ENCODE data around the gene TEX14. TPM values are rescaled to one million over a fixed set of nuclear protein-coding genes. Genes with fewer than 3 reads are reported as not detected.
A peak's percentile ranks its signal among the peaks of the same experiment; 100 is the strongest.

Gene TEX14, protein sequence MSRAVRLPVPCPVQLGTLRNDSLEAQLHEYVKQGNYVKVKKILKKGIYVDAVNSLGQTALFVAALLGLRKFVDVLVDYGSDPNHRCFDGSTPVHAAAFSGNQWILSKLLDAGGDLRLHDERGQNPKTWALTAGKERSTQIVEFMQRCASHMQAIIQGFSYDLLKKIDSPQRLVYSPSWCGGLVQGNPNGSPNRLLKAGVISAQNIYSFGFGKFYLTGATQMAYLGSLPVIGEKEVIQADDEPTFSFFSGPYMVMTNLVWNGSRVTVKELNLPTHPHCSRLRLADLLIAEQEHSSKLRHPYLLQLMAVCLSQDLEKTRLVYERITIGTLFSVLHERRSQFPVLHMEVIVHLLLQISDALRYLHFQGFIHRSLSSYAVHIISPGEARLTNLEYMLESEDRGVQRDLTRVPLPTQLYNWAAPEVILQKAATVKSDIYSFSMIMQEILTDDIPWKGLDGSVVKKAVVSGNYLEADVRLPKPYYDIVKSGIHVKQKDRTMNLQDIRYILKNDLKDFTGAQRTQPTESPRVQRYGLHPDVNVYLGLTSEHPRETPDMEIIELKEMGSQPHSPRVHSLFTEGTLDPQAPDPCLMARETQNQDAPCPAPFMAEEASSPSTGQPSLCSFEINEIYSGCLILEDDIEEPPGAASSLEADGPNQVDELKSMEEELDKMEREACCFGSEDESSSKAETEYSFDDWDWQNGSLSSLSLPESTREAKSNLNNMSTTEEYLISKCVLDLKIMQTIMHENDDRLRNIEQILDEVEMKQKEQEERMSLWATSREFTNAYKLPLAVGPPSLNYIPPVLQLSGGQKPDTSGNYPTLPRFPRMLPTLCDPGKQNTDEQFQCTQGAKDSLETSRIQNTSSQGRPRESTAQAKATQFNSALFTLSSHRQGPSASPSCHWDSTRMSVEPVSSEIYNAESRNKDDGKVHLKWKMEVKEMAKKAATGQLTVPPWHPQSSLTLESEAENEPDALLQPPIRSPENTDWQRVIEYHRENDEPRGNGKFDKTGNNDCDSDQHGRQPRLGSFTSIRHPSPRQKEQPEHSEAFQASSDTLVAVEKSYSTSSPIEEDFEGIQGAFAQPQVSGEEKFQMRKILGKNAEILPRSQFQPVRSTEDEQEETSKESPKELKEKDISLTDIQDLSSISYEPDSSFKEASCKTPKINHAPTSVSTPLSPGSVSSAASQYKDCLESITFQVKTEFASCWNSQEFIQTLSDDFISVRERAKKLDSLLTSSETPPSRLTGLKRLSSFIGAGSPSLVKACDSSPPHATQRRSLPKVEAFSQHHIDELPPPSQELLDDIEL (N-terminal part only)
- total RNA-seq (1 to 10 TPM in 1 of 5 experiments, under 1 TPM in 4; 0.17 to 2.4 (median 0.54) TPM), polyA plus RNA-seq (not detected), total RNA-seq (15.2 reads per million, percentile 44 among the genes with 10 or more reads in this experiment)

DNA sequence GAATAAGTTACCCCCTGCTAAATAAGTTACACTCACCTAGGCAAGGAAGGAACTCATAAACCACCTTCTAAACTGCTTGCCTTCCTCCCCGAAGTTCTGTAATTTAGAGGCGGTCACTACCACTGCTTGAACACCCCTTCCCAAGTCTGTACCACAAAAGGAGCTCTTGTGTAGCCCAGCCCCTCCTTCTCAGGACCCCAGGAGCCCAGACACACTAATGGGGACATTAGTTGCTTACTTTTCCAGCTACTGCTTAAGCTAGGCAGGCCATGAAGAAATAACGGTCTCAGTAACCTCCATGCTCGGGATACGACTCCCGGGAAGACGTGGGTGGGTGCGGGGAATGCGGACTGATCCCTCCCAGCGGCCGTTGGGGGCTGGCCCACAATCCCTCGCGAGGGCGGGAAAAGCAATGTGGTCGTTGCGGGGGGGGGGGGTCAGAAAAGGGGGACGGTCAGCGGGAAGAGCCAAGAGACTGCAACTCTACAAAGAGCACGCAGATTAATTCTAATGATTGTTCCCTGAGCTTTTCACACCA is at the start of gene TEX14:
Gene TEX14, minus strand, starts transcription at position 345 of the 538 bp plus-strand sequence. CDS start 40,044 bp downstream, outside the sequence.
- no peaks in the 10 kb centered on the region for H3K9me3 ChIP-seq (ENCODE audit: control insufficient read depth in 2 of 3, low read length in 3 of 3)
- Mint-ChIP-seq H3K4me1 (peaks cover 20 to 36% (median 31%) of the 10 kb centered on the region in 7 donors), H3K9me3 (peaks cover 0 to 3% (median 0%) of the 10 kb centered on the region in 11 donors), H3K27me3 (peaks cover 0 to 2% (median 0%) of the 10 kb centered on the region in 5 donors), H3K4me3 (peak within 1 kb of the TSS; percentile 85 to 99 (median 94)), H3K36me3 (peaks cover 0 to 12% (median 4%) of the 10 kb centered on the region in 5 donors), H3K27ac (peak within 1 kb of the TSS; percentile 87 to 96 (median 89))
- H3K4me1 ChIP-seq (ENCODE audit: control insufficient read depth in 2 of 2, insufficient read depth in 2 of 2, low read length in 2 of 2), result peaks cover 12 to 17% of the 10 kb centered on the region in 2 donors
- ChIA-PET POLR2A (interaction anchor here (0.6 to 2.4 kb wide), 4 partner anchors 51 to 274 kb away, joined by 3 to 18 read pairs (median 10); partner anchors contain the start of gene RNF43), CTCF (interaction anchor here (0.6 kb wide), 1 partner anchor 11 kb away, joined by 4 read pairs; no protein-coding TSS in a partner anchor)
- ATAC-seq (no peak), DNase-seq (no peak)
- H3K36me3 ChIP-seq (ENCODE audit: control insufficient read depth in 2 of 3, insufficient read depth in 3 of 3, low read length in 3 of 3), result no peaks in the 10 kb centered on the region
- H3K4me3 ChIP-seq (ENCODE audit: low read length), result peak within 1 kb of the TSS; percentile 75
- H3K27me3 ChIP-seq (ENCODE audit: control insufficient read depth in 2 of 2, insufficient read depth in 2 of 2, low read length in 2 of 2), result no peaks in the 10 kb centered on the region
- H3K27ac ChIP-seq (ENCODE audit: low read depth, low read length), result peak within 1 kb of the TSS; percentile 77
- intact Hi-C loops (cut with micrococcal nuclease), result loop anchor here (1.0 to 10.0 kb wide), 9 partner anchors 32 to 1607 kb away; partner anchors contain the start of genes AKAP1 (in 1 of the 2) and TRIM37 (in 1 of the 2)

DNA sequence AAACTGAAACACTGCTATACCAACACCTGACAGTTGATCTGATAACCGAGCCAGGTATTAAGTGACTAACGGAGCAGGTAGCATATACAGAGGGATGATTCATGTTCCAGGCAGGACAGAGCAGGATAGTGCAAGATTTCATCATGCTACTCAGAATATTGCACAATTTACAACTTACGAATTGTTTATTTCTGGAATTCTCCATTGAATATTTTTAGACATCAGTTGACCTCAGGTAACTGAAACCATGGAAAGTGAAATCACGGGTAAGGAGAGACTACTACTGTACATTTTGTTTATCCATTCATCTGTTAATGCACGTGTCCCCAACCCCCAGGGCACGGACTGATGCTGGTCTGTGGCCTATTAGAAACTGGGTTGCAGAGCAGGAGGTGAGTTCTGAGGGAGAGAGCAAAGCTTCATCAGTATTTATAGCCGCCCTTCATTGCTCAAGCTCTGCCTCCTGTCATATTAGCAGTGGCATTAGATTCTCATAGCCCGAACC is 49.3 kb upstream of the TEX14 start:
- no peaks in the 10 kb centered on the region for H3K4me1 Mint-ChIP-seq
- Histone ChIP-seq H3K27me3 (ENCODE audit: control insufficient read depth in 2 of 2, insufficient read depth in 2 of 2, low read length in 2 of 2) (no peaks in the 10 kb centered on the region), H3K9me3 (ENCODE audit: control insufficient read depth in 2 of 3, low read length in 3 of 3) (no peaks in the 10 kb centered on the region), H3K36me3 (ENCODE audit: control insufficient read depth in 2 of 3, insufficient read depth in 3 of 3, low read length in 3 of 3) (no peaks in the 10 kb centered on the region), H3K27ac (ENCODE audit: low read depth, low read length) (no peak overlapping the region), H3K4me3 (ENCODE audit: low read length) (no peak overlapping the region), H3K4me1 (ENCODE audit: control insufficient read depth in 2 of 2, insufficient read depth in 2 of 2, low read length in 2 of 2) (no peaks in the 10 kb centered on the region)
- peaks cover 0 to under 1% (median 0%) of the 10 kb centered on the region in 5 donors for H3K27me3 Mint-ChIP-seq
- DNase-seq (no peak), ATAC-seq (no peak)
- CTCF ChIA-PET, result no interaction called here
- intact Hi-C loops (cut with micrococcal nuclease), result no loop called here
- no peak overlapping the region for H3K27ac Mint-ChIP-seq
- H3K36me3 Mint-ChIP-seq, result no peaks in the 10 kb centered on the region
- no peaks in the 10 kb centered on the region for H3K9me3 Mint-ChIP-seq
- POLR2A ChIA-PET, result no interaction called here
- no peak overlapping the region for H3K4me3 Mint-ChIP-seq

DNA sequence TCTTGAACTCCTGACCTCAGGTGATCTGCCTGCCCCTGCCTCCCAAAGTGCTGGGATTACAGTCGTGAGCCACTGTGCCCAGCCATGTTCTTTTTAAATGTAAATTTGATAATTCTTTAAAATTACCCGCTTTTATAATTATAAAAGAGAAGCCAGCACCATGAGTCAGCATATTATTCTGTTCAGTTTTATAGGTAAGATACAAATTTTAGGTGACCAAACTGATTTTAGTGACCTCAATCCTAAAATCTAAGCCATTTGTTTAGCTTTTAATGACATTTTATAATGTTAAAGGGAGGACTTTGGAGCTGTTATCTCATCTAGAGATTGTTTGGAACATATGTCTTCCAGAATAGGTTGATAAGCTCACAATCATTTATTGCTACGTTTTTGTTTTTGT is 43.0 kb upstream of the TEX14 start:
- Mint-ChIP-seq H3K9me3 (no peaks in the 10 kb centered on the region), H3K27ac (no peak overlapping the region), H3K4me3 (no peak overlapping the region), H3K4me1 (no peaks in the 10 kb centered on the region), H3K36me3 (peaks cover 3 to 9% (median 4%) of the 10 kb centered on the region in 5 donors), H3K27me3 (no peaks in the 10 kb centered on the region)
- no peaks in the 10 kb centered on the region for H3K9me3 ChIP-seq (ENCODE audit: control insufficient read depth in 2 of 3, low read length in 3 of 3)
- no peaks in the 10 kb centered on the region for H3K36me3 ChIP-seq (ENCODE audit: control insufficient read depth in 2 of 3, insufficient read depth in 3 of 3, low read length in 3 of 3)
- H3K27me3 ChIP-seq (ENCODE audit: control insufficient read depth in 2 of 2, insufficient read depth in 2 of 2, low read length in 2 of 2), result no peaks in the 10 kb centered on the region
- DNase-seq, result no peak
- intact Hi-C loops (cut with micrococcal nuclease), result no loop called here
- ChIA-PET POLR2A (interaction anchor here (1.1 kb wide), 1 partner anchor 8 kb away, joined by 4 read pairs; no protein-coding TSS in a partner anchor), CTCF (no interaction called here)
- no peaks in the 10 kb centered on the region for H3K4me1 ChIP-seq (ENCODE audit: control insufficient read depth in 2 of 2, insufficient read depth in 2 of 2, low read length in 2 of 2)
- H3K4me3 ChIP-seq (ENCODE audit: low read length), result no peak overlapping the region
- no peak for ATAC-seq
- H3K27ac ChIP-seq (ENCODE audit: low read depth, low read length), result no peak overlapping the region

DNA sequence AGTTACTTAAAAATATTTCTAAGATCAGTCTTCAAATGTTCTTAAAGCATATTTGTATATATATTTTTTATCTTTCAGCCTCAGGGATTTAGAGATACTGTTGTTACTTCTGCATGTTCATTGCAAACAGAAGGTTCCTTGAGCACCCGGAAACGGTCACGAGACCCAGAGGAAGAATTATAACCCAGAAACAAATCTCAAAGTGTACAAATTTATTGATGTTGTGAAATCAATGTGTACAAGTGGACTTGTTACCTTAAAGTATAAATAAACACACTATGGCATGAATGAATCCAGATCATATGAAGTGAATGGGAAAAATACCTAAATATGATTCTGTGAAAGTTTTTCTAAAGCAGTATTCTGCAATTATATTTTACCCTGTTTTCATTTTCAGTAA is 42.2 kb upstream of the TEX14 start:
- ATAC-seq (no peak), DNase-seq (no peak)
- no peak overlapping the region for H3K27ac ChIP-seq (ENCODE audit: low read depth, low read length)
- no peak overlapping the region for H3K27ac Mint-ChIP-seq
- no peaks in the 10 kb centered on the region for H3K4me1 ChIP-seq (ENCODE audit: control insufficient read depth in 2 of 2, insufficient read depth in 2 of 2, low read length in 2 of 2)
- H3K4me3 Mint-ChIP-seq, result no peak overlapping the region
- intact Hi-C loops (cut with micrococcal nuclease), result no loop called here
- no peaks in the 10 kb centered on the region for H3K9me3 Mint-ChIP-seq
- no peaks in the 10 kb centered on the region for H3K36me3 ChIP-seq (ENCODE audit: control insufficient read depth in 2 of 3, insufficient read depth in 3 of 3, low read length in 3 of 3)
- H3K36me3 Mint-ChIP-seq, result peaks cover 3 to 9% (median 5%) of the 10 kb centered on the region in 5 donors
- H3K9me3 ChIP-seq (ENCODE audit: control insufficient read depth in 2 of 3, low read length in 3 of 3), result no peaks in the 10 kb centered on the region
- no peaks in the 10 kb centered on the region for H3K4me1 Mint-ChIP-seq
- H3K4me3 ChIP-seq (ENCODE audit: low read length), result no peak overlapping the region
- no peaks in the 10 kb centered on the region for H3K27me3 ChIP-seq (ENCODE audit: control insufficient read depth in 2 of 2, insufficient read depth in 2 of 2, low read length in 2 of 2)
- CTCF ChIA-PET, result no interaction called here
- POLR2A ChIA-PET, result no interaction called here
- H3K27me3 Mint-ChIP-seq, result no peaks in the 10 kb centered on the region

DNA sequence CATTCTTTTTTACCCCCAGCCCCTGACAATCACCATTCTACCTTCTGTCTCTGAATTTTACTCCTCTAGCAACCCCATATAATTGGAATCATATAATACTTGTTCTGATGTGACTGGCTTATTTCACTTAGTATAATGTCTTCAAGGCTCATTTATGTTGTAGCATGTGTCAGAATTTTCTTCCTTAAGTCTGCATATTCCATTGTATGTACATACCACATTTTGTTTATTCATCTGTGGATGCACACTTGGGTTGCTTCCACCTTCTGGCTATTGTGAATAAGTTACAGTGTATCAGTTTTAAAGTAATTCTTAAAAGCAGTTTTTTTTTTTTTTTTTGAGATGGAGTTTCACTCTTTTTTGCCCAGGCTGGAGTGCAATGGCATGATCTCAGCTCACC is 39.1 kb upstream of the TEX14 start:
- POLR2A ChIA-PET, result no interaction called here
- Mint-ChIP-seq H3K27me3 (no peaks in the 10 kb centered on the region), H3K9me3 (no peaks in the 10 kb centered on the region), H3K4me1 (peaks cover 0 to 4% (median 0%) of the 10 kb centered on the region in 7 donors), H3K27ac (peak overlapping the region in 2 of 9 donors; percentile 0 to 6), H3K4me3 (no peak overlapping the region), H3K36me3 (peaks cover 4 to 14% (median 10%) of the 10 kb centered on the region in 5 donors)
- H3K27me3 ChIP-seq (ENCODE audit: control insufficient read depth in 2 of 2, insufficient read depth in 2 of 2, low read length in 2 of 2), result no peaks in the 10 kb centered on the region
- no peak overlapping the region for H3K4me3 ChIP-seq (ENCODE audit: low read length)
- no peak overlapping the region for H3K27ac ChIP-seq (ENCODE audit: low read depth, low read length)
- CTCF ChIA-PET, result no interaction called here
- H3K9me3 ChIP-seq (ENCODE audit: control insufficient read depth in 2 of 3, low read length in 3 of 3), result no peaks in the 10 kb centered on the region
- no peaks in the 10 kb centered on the region for H3K4me1 ChIP-seq (ENCODE audit: control insufficient read depth in 2 of 2, insufficient read depth in 2 of 2, low read length in 2 of 2)
- intact Hi-C loops (cut with micrococcal nuclease), result no loop called here
- no peaks in the 10 kb centered on the region for H3K36me3 ChIP-seq (ENCODE audit: control insufficient read depth in 2 of 3, insufficient read depth in 3 of 3, low read length in 3 of 3)
- DNase-seq, result no peak
- no peak for ATAC-seq
